Activated naive CD4-positive, alpha-beta T cell treated with anti-CD3 and anti-CD28 coated beads, Interleukin-2, amount 10 ng/mL, durations not matched to agents 5 hours and 36 hours (primary cell): ENCODE results near the gene LRFN2. TPM values are rescaled to one million over a fixed set of nuclear protein-coding genes. Genes with fewer than 3 reads are reported as not detected.

ENCODE experiments used
- total RNA-seq, 2 experiments: library from RNA; stranded (reverse); gene quantifications; one replicate each; pipeline ENCODE4 v1.2.3, GENCODE V29; 2021

LRFN2 gene
- not detected for total RNA-seq

GRCh38 chr6:40587240-40588069, at the start of gene LRFN2:
Gene LRFN2, minus strand, starts transcription at chr6:40587364.

